Prostate gland (tissue), 2 donors: ENCODE data around the gene GDPGP1. TPM values are rescaled to one million over a fixed set of nuclear protein-coding genes. Genes with fewer than 3 reads are reported as not detected.
"Not testable (repeated sequence)": the region's sequence is repeated elsewhere in the genome, so short reads cannot be mapped to it uniquely, and the experiment has no call there.

ENCODE experiments used
- DNase-seq: peaks from one replicate; pipeline ENCODE4 v3.0.0-alpha.2; 2019; ENCODE audit warnings: low spot score
- H3K27ac ChIP-seq, 2 donors: fragments of 200-600 bp; sonication (generic); 2 replicates each; pipeline ENCODE4 v1.5.1; 2017 to 2019
- H3K27me3 ChIP-seq: fragments of 200-600 bp; sonication (generic); replicated peaks from 2 replicates; pipeline ENCODE4 v1.5.1; 2019; ENCODE audit not compliant: insufficient read depth
- H3K36me3 ChIP-seq, 2 donors: fragments of 200-600 bp; sonication (generic); 1 replicate in 1 of 2; 2 replicates in 1 of 2; pipeline versions ENCODE4 v1.5.1 to v1.8.1; 2017 to 2019
- H3K4me1 ChIP-seq: fragments of 200-600 bp; sonication (generic); replicated peaks from 2 replicates; pipeline ENCODE4 v1.5.1; 2019
- H3K4me3 ChIP-seq, 2 donors: fragments of 200-600 bp; sonication (generic); 2 replicates each; pipeline ENCODE4 v1.5.1; 2017 to 2019
- H3K9me3 ChIP-seq: fragments of 200-600 bp; sonication (generic); 2 replicates; pipeline ENCODE4 v1.5.1; 2017
- POLR2A ChIP-seq: fragments of 450-650 bp; IDR thresholded peaks from one replicate; pipeline ENCODE4 v1.6.1; 2016; ENCODE audit warnings: antibody characterized with exemption, mild to moderate bottlenecking
- POLR2AphosphoS5 ChIP-seq: sonication (generic); formaldehyde crosslinking; IDR thresholded peaks from one replicate; pipeline ENCODE4 v1.6.1; 2017; ENCODE audit warnings: antibody characterized with exemption
- WGBS: methylation state at CpG from one replicate; pipeline ENCODE4 v1.1.5; 2018; 5-methylcytosine and 5-hydroxymethylcytosine counted together
- intact Hi-C: fragments of 100-400 bp; cut with DNase I; formaldehyde crosslinking; loops from one replicate; pipeline ENCODE4 v1.14.2; 2022
- total RNA-seq, 2 donors: library from RNA; depleted of rRNA; stranded (reverse); fragments of >200 nt; gene quantifications; one replicate each; pipeline ENCODE4 v1.1.0, GENCODE V29; 2016
- TF ChIP-seq, protein P1 (sequence below), 4 experiments: fragments of 200-600 bp in 2 of 4; fragments of 450-650 bp in 2 of 4; sonication (generic) in 2 of 4; IDR thresholded peaks; 1 replicate in 3 of 4; 2 replicates in 1 of 4; pipeline ENCODE4 v1.5.1; 2016 to 2019; ENCODE audit warnings: antibody characterized with exemption in 4 of 4, mild to moderate bottlenecking in 2 of 4, moderate library complexity in 2 of 4

GDPGP1 gene
- total RNA-seq, 2 donors from 2014 or later, result 15.4 to 21.5 TPM

DNA sequence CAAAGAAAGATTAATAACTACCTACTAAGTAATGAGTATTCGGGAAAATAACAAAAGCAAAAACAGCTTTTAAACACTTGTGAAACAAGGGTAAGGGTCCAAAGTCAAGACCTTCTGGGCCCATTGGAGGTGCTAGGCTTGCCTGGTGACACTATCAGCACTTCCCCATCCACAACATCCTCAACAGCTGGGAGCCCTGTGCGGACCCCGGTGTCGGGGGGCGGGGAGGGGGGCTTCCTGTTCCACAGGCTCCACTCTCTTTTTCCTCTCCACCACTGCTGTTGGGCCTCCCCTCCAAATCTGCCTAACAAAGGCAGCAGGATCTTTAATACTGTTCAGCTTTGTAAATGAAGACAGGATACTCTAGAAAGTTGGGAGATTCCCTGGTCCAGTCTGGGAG lies 53.1 kb downstream of the GDPGP1 start:
- no peaks in the 10 kb centered on the region for H3K36me3 ChIP-seq
- TF ChIP-seq, protein P1, sequence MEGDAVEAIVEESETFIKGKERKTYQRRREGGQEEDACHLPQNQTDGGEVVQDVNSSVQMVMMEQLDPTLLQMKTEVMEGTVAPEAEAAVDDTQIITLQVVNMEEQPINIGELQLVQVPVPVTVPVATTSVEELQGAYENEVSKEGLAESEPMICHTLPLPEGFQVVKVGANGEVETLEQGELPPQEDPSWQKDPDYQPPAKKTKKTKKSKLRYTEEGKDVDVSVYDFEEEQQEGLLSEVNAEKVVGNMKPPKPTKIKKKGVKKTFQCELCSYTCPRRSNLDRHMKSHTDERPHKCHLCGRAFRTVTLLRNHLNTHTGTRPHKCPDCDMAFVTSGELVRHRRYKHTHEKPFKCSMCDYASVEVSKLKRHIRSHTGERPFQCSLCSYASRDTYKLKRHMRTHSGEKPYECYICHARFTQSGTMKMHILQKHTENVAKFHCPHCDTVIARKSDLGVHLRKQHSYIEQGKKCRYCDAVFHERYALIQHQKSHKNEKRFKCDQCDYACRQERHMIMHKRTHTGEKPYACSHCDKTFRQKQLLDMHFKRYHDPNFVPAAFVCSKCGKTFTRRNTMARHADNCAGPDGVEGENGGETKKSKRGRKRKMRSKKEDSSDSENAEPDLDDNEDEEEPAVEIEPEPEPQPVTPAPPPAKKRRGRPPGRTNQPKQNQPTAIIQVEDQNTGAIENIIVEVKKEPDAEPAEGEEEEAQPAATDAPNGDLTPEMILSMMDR (IDR thresholded peaks at IDR 0.05), result no peak
- TF ChIP-seq POLR2AphosphoS5, result no peak
- no peak for TF ChIP-seq POLR2A
- no peaks in the 10 kb centered on the region for H3K4me1 ChIP-seq
- no peaks in the 10 kb centered on the region for H3K9me3 ChIP-seq
- no peak overlapping the region for H3K27ac ChIP-seq
- 45% methylated on average over 5 of the region's 5 CpGs for WGBS
- no peak overlapping the region for H3K4me3 ChIP-seq
- intact Hi-C loops, result no loop called here
- H3K27me3 ChIP-seq, result no peaks in the 10 kb centered on the region
- no peak for DNase-seq

DNA sequence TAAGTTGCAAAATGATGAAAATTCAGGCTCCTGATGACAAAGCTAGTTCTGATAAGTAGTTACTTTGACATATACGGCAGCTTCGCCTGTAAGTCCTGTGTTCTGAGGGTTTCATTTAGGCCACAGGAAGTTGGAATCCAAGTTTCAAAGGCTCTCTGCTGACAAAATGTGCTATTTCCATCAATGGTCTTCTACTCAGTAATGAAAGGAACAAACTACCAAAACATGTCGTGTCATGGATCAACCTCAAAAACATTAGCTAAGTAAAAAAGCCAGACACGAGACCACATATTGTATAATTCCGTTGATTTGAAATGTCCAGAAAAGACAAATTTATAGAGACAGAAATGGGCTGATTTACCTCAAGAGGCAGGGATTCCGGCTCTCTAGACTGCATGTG lies 53.9 kb downstream of the GDPGP1 start:
- H3K27me3 ChIP-seq, result no peaks in the 10 kb centered on the region
- no peak overlapping the region for H3K27ac ChIP-seq
- no peak overlapping the region for H3K4me3 ChIP-seq
- no peaks in the 10 kb centered on the region for H3K4me1 ChIP-seq
- intact Hi-C loops, result no loop called here
- no peaks in the 10 kb centered on the region for H3K36me3 ChIP-seq
- no peaks in the 10 kb centered on the region for H3K9me3 ChIP-seq
- DNase-seq, result no peak
- 91% methylated on average over 6 of the region's 6 CpGs for WGBS
- TF ChIP-seq POLR2A (no peak), POLR2AphosphoS5 (no peak)

DNA sequence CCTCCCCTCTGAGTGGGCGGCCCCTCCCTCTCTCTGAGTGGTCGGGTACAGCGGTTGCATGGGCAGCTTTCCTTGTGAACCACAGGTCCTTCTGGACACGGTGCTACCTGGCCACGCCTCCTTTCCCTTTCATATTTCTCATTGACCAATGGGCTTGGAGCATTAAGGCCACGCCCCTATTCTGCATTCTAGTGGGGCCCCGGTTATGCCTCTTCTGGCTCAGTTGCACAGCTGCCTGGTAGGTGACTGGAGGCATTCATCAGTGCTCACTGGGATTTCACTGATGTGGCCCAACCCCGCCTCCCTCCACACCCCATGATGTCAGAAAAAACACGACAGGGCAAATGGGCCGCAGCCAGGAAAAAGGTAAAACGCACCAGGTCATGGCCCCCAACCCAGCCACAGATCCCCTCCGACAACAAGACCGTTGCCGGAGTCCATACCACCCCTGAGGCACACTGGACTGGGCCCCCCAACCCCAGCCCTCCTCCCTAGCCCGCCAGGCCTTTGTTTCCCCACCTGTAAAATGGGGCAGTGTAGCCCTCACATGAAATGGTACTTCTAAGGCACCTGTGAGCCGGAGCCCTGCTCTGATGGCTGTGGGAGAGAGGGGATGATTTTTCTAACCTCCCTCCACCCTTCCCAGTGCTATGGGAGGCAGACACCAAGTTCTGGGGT lies 57.8 kb downstream of the GDPGP1 start:
- Histone ChIP-seq H3K27me3 (no peaks in the 10 kb centered on the region), H3K4me3 (no peak overlapping the region), H3K4me1 (peaks cover 7% of the 10 kb centered on the region), H3K9me3 (no peaks in the 10 kb centered on the region), H3K27ac (no peak overlapping the region), H3K36me3 (no peaks in the 10 kb centered on the region)
- 77% methylated on average over 15 of the region's 16 CpGs for WGBS
- no peak for DNase-seq
- intact Hi-C loops, result no loop called here
- TF ChIP-seq POLR2AphosphoS5, result no peak
- no peak for TF ChIP-seq POLR2A
- TF ChIP-seq, protein P1 (IDR thresholded peaks at IDR 0.05), result no peak

DNA sequence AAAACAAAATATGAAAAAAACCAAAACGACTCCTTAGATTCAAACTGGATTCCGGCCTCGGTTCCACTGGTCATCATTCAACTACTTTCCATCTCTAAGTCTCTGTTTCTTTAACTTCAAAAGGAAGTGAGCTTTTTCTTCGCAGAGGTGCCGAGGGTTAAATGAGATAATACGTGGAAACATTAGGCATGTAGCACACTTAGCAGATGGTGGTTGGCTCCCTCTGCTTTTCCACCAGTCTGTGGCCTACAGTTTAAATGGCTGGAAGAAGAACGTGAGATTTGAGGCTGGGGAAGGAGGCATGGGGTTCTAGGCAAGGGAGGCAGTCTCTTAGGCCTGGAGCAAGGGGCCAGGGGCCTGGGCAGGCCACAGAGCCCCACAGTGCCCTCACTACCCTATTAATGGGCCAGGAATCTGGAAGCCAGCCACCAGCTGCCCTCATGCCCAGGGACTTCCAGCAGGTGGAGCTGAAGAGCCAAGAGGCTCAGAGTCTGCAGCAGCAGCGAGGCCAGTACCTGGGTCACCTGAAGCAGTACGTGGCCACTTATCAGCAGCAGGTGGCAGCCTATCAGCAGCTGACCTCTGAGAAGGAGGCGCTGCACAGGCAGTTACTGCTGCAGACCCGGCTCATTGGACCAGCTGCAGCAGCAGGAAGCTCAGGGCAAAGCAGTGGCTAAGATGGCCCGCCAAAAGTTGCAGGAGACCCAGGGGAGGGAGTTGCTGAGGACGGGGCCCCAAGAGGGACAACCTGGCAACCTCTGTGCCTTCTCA lies 59.2 kb downstream of the GDPGP1 start:
- intact Hi-C loops, H3K4me1 ChIP-seq, H3K4me3 ChIP-seq, H3K36me3 ChIP-seq, H3K9me3 ChIP-seq, H3K27ac ChIP-seq, H3K27me3 ChIP-seq: not testable (repeated sequence)
- 52% methylated on average over 13 of the region's 13 CpGs for WGBS
- peak; percentile 76 for TF ChIP-seq POLR2AphosphoS5
- TF ChIP-seq, protein P1 (IDR thresholded peaks at IDR 0.05), result peak; percentile 78 to 98 (median 92)
- peak; percentile 90 for DNase-seq

DNA sequence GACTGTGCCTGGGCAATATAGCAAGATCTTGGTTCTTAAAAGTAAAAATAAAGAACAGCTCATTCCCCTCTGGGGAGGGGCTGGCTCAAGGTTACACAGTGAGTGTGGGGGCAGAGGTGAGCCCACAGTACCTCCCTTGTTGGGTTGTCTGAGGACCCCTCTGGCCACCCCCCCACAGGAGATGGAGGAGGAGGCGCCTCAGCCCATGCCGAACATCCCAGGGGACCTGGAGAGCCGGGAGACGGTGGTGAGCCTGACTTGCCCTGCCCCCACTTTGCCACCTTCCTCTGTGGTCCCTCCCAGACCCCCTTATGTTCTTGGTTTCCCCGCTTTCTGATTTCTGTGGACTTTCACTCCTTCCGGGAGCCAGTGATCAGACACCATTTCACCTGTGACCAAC lies 60.1 kb downstream of the GDPGP1 start:
- no peak overlapping the region for H3K27ac ChIP-seq
- intact Hi-C loops, result no loop called here
- no peaks in the 10 kb centered on the region for H3K9me3 ChIP-seq
- H3K4me3 ChIP-seq, result no peak overlapping the region
- DNase-seq, result no peak
- peaks cover 7% of the 10 kb centered on the region for H3K4me1 ChIP-seq
- 77% methylated on average over 6 of the region's 6 CpGs for WGBS
- TF ChIP-seq POLR2AphosphoS5 (no peak), POLR2A (no peak)
- TF ChIP-seq, protein P1 (IDR thresholded peaks at IDR 0.05), result no peak
- H3K27me3 ChIP-seq, result no peaks in the 10 kb centered on the region
- no peaks in the 10 kb centered on the region for H3K36me3 ChIP-seq
